ENCODE measurements around the gene LRMDA.

DNA sequence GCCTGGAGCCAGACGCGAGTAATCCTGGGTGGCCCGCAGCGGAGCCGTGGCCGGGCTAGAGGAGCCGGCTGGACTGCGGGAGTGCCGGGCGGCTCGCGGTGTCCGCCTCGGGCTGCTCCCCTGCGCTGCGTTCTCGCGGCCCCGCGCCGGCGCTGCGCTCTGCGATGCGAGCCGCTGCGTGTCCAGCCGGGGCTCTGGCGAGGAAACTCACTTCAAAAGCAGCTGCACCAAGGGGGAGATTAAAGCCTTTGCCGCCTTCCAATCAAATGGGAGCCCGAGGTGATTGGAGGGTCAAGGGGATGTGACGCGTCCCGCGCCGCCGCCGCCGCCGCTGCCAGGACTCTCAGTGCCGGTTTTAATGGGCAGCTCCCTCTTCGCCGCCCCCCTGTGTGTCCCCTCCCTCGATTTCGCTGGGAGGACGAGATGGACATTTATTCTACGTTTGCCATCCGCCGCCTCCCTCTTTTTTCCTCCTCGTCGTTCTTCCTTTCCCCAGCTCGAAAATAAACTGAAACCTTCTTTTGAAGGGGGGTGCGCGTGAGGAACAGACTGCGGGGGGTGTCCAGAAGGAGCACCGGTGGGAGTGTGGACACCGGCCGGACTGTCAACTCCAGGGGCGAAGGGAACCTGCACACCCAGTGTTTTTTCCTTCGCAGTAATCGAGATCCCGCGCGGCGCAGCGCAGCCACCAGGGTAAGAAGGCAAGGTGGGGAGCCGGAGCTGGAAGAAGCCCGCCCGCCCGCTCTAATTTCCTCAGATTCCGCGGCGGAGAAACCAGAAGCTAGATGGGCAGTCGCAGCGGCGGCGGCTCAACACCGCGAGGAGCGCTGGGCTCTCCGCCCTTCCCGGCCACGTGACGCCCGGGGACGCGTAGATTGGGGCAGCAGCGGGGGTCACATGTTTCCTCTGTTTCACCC lies 29.6 kb upstream of the LRMDA start, which contains the start of gene ZNF503:
- TF ChIP-seq, protein P1, sequence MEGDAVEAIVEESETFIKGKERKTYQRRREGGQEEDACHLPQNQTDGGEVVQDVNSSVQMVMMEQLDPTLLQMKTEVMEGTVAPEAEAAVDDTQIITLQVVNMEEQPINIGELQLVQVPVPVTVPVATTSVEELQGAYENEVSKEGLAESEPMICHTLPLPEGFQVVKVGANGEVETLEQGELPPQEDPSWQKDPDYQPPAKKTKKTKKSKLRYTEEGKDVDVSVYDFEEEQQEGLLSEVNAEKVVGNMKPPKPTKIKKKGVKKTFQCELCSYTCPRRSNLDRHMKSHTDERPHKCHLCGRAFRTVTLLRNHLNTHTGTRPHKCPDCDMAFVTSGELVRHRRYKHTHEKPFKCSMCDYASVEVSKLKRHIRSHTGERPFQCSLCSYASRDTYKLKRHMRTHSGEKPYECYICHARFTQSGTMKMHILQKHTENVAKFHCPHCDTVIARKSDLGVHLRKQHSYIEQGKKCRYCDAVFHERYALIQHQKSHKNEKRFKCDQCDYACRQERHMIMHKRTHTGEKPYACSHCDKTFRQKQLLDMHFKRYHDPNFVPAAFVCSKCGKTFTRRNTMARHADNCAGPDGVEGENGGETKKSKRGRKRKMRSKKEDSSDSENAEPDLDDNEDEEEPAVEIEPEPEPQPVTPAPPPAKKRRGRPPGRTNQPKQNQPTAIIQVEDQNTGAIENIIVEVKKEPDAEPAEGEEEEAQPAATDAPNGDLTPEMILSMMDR (IDR thresholded peaks at IDR 0.05): peak in 5 of 6 experiments; percentile 20 to 70 (median 48)
- TF ChIP-seq POLR2A (IDR thresholded peaks at IDR 0.05): peak in 3 of 4 donors; percentile 76 to 98 (median 96)
